Activated CD4-positive, alpha-beta T cell treated with anti-CD3 and anti-CD28 coated beads, Interleukin-2, amount 10 ng/mL, durations not matched to agents 7 days and 5 days (primary cell): ENCODE data around the gene IL1R1. TPM values are rescaled to one million over a fixed set of nuclear protein-coding genes. Genes with fewer than 3 reads are reported as not detected.
"Not testable (repeated sequence)": the region's sequence is repeated elsewhere in the genome, so short reads cannot be mapped to it uniquely, and the experiment has no call there.

ENCODE experiments used
- CTCF ChIA-PET: fragments of 350-600 bp; sonication (Branson Sonifier 250); formaldehyde crosslinking; loops from one replicate; lab custom pipeline; 2021; ENCODE audit warnings: antibody characterized with exemption; lab: Charles Lee
- POLR2A ChIA-PET: fragments of 350-600 bp; sonication (Branson Sonifier 250); formaldehyde crosslinking; loops from one replicate; lab custom pipeline; 2021; ENCODE audit warnings: antibody characterized with exemption; lab: Charles Lee
- DNase-seq: peaks from one replicate; pipeline ENCODE4 v3.0.0-alpha.2; 2020
- H3K27ac Mint-ChIP-seq: one replicate; pipeline ENCODE4 v1.8.0; 2021; ENCODE audit warnings: mild to moderate bottlenecking, moderate library complexity, mixed read lengths
- H3K27me3 Mint-ChIP-seq: one replicate; pipeline ENCODE4 v1.8.0; 2021; ENCODE audit warnings: mixed read lengths
- H3K36me3 Mint-ChIP-seq: one replicate; pipeline ENCODE4 v1.8.0; 2021; ENCODE audit warnings: low read depth, mixed read lengths
- H3K4me1 Mint-ChIP-seq: one replicate; pipeline ENCODE4 v1.8.0; 2021; ENCODE audit warnings: mixed read lengths
- H3K4me3 Mint-ChIP-seq: one replicate; pipeline ENCODE4 v1.8.0; 2021; ENCODE audit warnings: mild to moderate bottlenecking, moderate library complexity, mixed read lengths
- H3K9me3 Mint-ChIP-seq: one replicate; pipeline ENCODE4 v1.8.0; 2021; ENCODE audit warnings: mixed read lengths
- total RNA-seq, 2 experiments: library from RNA; stranded (reverse); gene quantifications; one replicate each; pipeline ENCODE4 v1.2.3, GENCODE V29; 2021

Gene IL1R1
- total RNA-seq, 2 experiments from 2014 or later = 0.81 to 1.3 TPM

GRCh38 chr2:102103992-102104871 lies 38.3 kb upstream of the IL1R1 start:
- DNase-seq = peak; percentile 44
- Mint-ChIP-seq H3K4me1 (peaks cover 35% of the 10 kb centered on the region), H3K27me3 (peaks cover 12% of the 10 kb centered on the region), H3K4me3 (peak overlapping the region; percentile 73), H3K27ac (peak overlapping the region; percentile 80), H3K9me3 (peaks cover under 1% of the 10 kb centered on the region), H3K36me3 (no peaks in the 10 kb centered on the region)
- POLR2A ChIA-PET = interaction anchor here (0.6 kb wide), 1 partner anchor 82 kb away, joined by 4 read pairs; no protein-coding TSS in a partner anchor
- CTCF ChIA-PET = interaction anchor here (0.6 to 1.5 kb wide), 4 partner anchors 10 to 147 kb away, joined by 3 to 4 read pairs (median 3); no protein-coding TSS in a partner anchor

GRCh38 chr2:102106133-102106556 lies 36.4 kb upstream of the IL1R1 start:
- ChIA-PET POLR2A (no interaction called here), CTCF (interaction anchor here (1.4 kb wide), 1 partner anchor 250 kb away, joined by 4 read pairs; no protein-coding TSS in a partner anchor)
- no peak overlapping the region for H3K27ac Mint-ChIP-seq
- H3K27me3 Mint-ChIP-seq = peaks cover 12% of the 10 kb centered on the region
- H3K4me3 Mint-ChIP-seq = no peak overlapping the region
- no peak for DNase-seq
- H3K36me3 Mint-ChIP-seq = no peaks in the 10 kb centered on the region
- H3K4me1 Mint-ChIP-seq = peaks cover 28% of the 10 kb centered on the region
- H3K9me3 Mint-ChIP-seq = no peaks in the 10 kb centered on the region

DNA sequence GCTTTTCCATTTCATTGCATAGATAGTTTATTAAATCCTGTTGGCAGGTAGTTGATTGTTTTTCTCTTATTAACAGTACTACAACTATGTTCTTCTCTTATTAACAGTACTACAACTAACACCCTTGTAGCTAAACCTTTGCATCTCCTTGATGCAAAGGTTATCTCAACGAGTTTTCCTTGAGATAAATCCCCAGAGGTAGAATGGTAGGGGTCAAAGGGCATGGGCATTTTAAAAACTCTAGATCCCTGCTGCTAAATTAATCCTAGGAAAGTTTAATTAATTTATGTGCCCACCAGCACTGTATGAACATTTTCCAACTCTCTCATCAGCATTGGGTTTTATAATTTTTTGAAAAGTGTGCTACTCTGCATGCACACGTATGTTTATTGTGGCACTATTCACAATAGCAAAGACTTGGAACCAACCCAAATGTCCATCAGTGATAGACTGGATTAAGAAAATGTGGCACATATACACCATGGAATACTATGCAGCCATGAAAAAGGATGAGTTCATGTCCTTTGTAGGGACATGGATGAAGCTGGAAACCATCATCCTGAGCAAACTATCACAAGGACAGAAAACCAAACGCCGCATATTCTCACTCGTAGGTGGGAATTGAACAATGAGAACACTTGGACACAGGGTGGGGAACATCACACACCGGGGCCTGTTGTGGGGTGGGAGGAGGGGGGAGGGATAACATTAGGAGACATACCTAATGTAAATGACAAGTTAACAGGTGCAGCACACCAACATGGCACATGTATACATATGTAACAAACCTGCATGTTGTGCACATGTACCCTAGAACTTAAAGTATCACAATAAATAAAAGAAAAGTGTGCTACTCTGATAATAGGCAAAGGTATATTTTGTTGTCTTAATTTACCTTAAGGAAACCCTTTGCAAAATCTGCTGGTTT lies 35.5 kb upstream of the IL1R1 start:
- H3K4me3 Mint-ChIP-seq, H3K9me3 Mint-ChIP-seq, DNase-seq, H3K27ac Mint-ChIP-seq, POLR2A ChIA-PET, H3K36me3 Mint-ChIP-seq: not testable (repeated sequence)
- Mint-ChIP-seq H3K27me3 (peaks cover 12% of the 10 kb centered on the region), H3K4me1 (peaks cover 32% of the 10 kb centered on the region)
- CTCF ChIA-PET = interaction anchor here (1.4 kb wide), 1 partner anchor 249 kb away, joined by 4 read pairs; no protein-coding TSS in a partner anchor

GRCh38 chr2:102107741-102108070 lies 34.8 kb upstream of the IL1R1 start:
- Mint-ChIP-seq H3K9me3 (no peaks in the 10 kb centered on the region), H3K27ac (no peak overlapping the region), H3K4me1 (peaks cover 34% of the 10 kb centered on the region), H3K27me3 (peaks cover 9% of the 10 kb centered on the region), H3K36me3 (no peaks in the 10 kb centered on the region), H3K4me3 (no peak overlapping the region)
- no peak for DNase-seq
- CTCF ChIA-PET = interaction anchor here (1.5 kb wide), 1 partner anchor 133 kb away, joined by 4 read pairs; no protein-coding TSS in a partner anchor
- POLR2A ChIA-PET = no interaction called here

GRCh38 chr2:102109016-102109415 lies 33.5 kb upstream of the IL1R1 start:
- peaks cover 3% of the 10 kb centered on the region for H3K27me3 Mint-ChIP-seq
- no peak overlapping the region for H3K4me3 Mint-ChIP-seq
- peaks cover 35% of the 10 kb centered on the region for H3K4me1 Mint-ChIP-seq
- CTCF ChIA-PET = interaction anchor here (1.0 to 1.9 kb wide), 3 partner anchors 17 to 132 kb away, joined by 3 to 5 read pairs (median 4); no protein-coding TSS in a partner anchor
- no peaks in the 10 kb centered on the region for H3K36me3 Mint-ChIP-seq
- DNase-seq = no peak
- no peak overlapping the region for H3K27ac Mint-ChIP-seq
- peaks cover 4% of the 10 kb centered on the region for H3K9me3 Mint-ChIP-seq
- POLR2A ChIA-PET = interaction anchor here (0.6 kb wide), 1 partner anchor 13 kb away, joined by 3 read pairs; no protein-coding TSS in a partner anchor

- no peak for DNase-seq
- H3K27me3 Mint-ChIP-seq = peaks cover 3% of the 10 kb centered on the region
- POLR2A ChIA-PET = no interaction called here
- H3K4me3 Mint-ChIP-seq = no peak overlapping the region
- CTCF ChIA-PET = interaction anchor here (1.9 kb wide), 1 partner anchor 16 kb away, joined by 5 read pairs; no protein-coding TSS in a partner anchor
- no peaks in the 10 kb centered on the region for H3K36me3 Mint-ChIP-seq
- H3K9me3 Mint-ChIP-seq = peaks cover 4% of the 10 kb centered on the region
- H3K4me1 Mint-ChIP-seq = peaks cover 34% of the 10 kb centered on the region
- H3K27ac Mint-ChIP-seq = no peak overlapping the region
These were observed 32.4 kb upstream of the IL1R1 start for GRCh38 chr2:102110171-102110570.

- Mint-ChIP-seq H3K9me3 (peaks cover 10% of the 10 kb centered on the region), H3K27ac (peak overlapping the region; percentile 7), H3K4me3 (no peak overlapping the region), H3K36me3 (no peaks in the 10 kb centered on the region), H3K4me1 (peaks cover 35% of the 10 kb centered on the region), H3K27me3 (peaks cover 3% of the 10 kb centered on the region)
- CTCF ChIA-PET = interaction anchor here (1.1 to 1.7 kb wide), 2 partner anchors 9 to 10 kb away, joined by 3 to 6 read pairs; no protein-coding TSS in a partner anchor
- POLR2A ChIA-PET = no interaction called here
- no peak for DNase-seq
These were observed 31.8 kb upstream of the IL1R1 start for GRCh38 chr2:102110596-102111334.

GRCh38 chr2:102111823-102112222 lies 30.7 kb upstream of the IL1R1 start:
- CTCF ChIA-PET = interaction anchor here (1.1 to 2.0 kb wide), 3 partner anchors 9 to 18 kb away, joined by 3 to 6 read pairs (median 4); no protein-coding TSS in a partner anchor
- peaks cover 13% of the 10 kb centered on the region for H3K9me3 Mint-ChIP-seq
- no peak for DNase-seq
- peaks cover 30% of the 10 kb centered on the region for H3K4me1 Mint-ChIP-seq
- no peaks in the 10 kb centered on the region for H3K36me3 Mint-ChIP-seq
- POLR2A ChIA-PET = no interaction called here
- no peaks in the 10 kb centered on the region for H3K27me3 Mint-ChIP-seq
- no peak overlapping the region for H3K27ac Mint-ChIP-seq
- H3K4me3 Mint-ChIP-seq = no peak overlapping the region

DNA sequence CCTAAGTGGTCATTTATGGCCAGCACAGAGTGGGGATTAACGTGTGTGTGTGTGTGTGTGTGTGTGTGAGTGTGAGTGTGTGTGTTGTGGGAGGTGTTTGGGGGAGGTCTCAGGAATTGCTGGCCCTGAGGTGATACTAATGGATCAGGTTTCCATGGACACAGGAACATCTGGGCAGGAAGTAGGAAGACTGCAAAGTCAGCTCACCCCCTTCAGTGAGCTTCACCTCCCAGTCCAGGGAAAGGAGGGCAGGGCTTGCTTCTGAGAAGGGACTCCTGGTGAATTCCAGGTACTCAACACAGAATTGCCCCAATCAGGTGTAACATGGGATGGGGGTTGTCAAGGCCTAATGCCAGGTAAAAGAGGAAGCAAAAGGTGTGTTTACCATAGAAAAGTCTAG lies 30.3 kb upstream of the IL1R1 start:
- ChIA-PET POLR2A (no interaction called here), CTCF (interaction anchor here (1.7 to 2.0 kb wide), 2 partner anchors 8 to 17 kb away, joined by 4 to 6 read pairs; no protein-coding TSS in a partner anchor)
- Mint-ChIP-seq H3K27ac (no peak overlapping the region), H3K9me3 (peaks cover 13% of the 10 kb centered on the region), H3K4me3 (no peak overlapping the region), H3K4me1 (peaks cover 30% of the 10 kb centered on the region), H3K27me3 (no peaks in the 10 kb centered on the region), H3K36me3 (no peaks in the 10 kb centered on the region)
- no peak for DNase-seq

- peaks cover 13% of the 10 kb centered on the region for H3K9me3 Mint-ChIP-seq
- H3K27me3 Mint-ChIP-seq = no peaks in the 10 kb centered on the region
- peaks cover 30% of the 10 kb centered on the region for H3K4me1 Mint-ChIP-seq
- POLR2A ChIA-PET = no interaction called here
- CTCF ChIA-PET = interaction anchor here (1.0 to 2.0 kb wide), 2 partner anchors 9 to 17 kb away, joined by 3 to 4 read pairs; no protein-coding TSS in a partner anchor
- DNase-seq = no peak
- no peak overlapping the region for H3K4me3 Mint-ChIP-seq
- no peaks in the 10 kb centered on the region for H3K36me3 Mint-ChIP-seq
- no peak overlapping the region for H3K27ac Mint-ChIP-seq
These were observed 29.6 kb upstream of the IL1R1 start for GRCh38 chr2:102112692-102113665.

DNA sequence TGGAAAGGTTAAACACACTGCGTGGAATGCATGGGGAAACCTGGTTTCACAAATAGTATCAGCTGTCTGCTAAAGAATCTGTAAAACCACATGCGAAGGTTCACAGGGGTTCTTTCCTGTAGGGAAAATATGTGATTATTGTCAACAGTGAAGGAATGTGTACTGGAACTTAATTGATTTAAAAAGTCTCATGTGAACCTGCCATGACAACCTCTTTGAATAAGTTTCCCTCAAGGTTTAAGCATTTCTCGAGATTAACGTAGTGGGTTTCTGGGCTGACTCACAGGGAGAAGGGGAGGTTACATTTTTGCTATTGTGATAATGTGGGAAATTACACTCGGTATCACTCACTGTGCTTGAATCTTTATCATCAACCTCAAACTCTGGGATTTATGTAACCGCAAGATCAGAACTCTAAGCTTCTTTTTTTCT lies 28.2 kb upstream of the IL1R1 start:
- Mint-ChIP-seq H3K27me3 (no peaks in the 10 kb centered on the region), H3K4me1 (peaks cover 30% of the 10 kb centered on the region), H3K36me3 (no peaks in the 10 kb centered on the region), H3K4me3 (no peak overlapping the region), H3K9me3 (peaks cover 13% of the 10 kb centered on the region), H3K27ac (no peak overlapping the region)
- ChIA-PET POLR2A (no interaction called here), CTCF (interaction anchor here (1.0 kb wide), 1 partner anchor 10 kb away, joined by 3 read pairs; no protein-coding TSS in a partner anchor)
- DNase-seq = no peak
